Stimulated activated CD4-positive, alpha-beta T cell treated with anti-CD3 and anti-CD28 coated beads, TNF-alpha, amount 100 ng/mL, for 24 hours (primary cell): ENCODE results near the gene SYT12.

Source experiments
- DNase-seq, 3 experiments: peaks; one replicate each; pipeline ENCODE4 v3.0.0-alpha.2; 2020; ENCODE audit warnings: low read depth in 3 of 3

The SYT12 gene

DNA sequence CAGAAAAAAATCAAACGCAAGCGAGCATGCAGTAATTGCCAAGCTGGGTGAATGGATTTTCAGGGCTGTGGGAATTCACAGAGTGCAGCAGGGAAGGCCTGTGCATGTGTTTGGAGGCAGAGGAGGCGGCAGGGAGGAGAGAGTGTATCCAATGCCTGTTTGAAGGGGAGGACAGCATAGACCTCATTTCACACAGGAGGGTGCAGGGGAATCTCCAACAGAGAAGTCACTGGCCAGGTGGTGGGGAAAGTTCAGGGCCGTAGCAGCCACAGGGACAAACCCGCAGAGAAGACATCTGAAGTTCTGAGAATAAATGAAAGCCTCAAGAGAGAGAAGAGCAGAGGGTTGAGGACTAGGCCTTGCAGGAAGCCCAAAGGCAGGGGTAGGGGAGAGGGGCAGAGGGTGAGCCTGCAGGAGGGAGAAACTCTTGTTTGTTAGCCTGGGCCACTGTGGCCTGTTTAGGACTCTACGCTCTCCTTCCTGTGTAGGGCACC lies 76.9 kb downstream of the SYT12 start:
- no peak for DNase-seq
